GM21737 (cell line): ENCODE measurements around the gene PAK1.
"Not testable (repeated sequence)": the region's sequence is repeated elsewhere in the genome, so short reads cannot be mapped to it uniquely, and the experiment has no call there.

Experiments
- ATAC-seq: cut with Tn5 transposase; IDR thresholded peaks from one replicate; pipeline ENCODE4 v1.9.1; 2021; ENCODE audit warnings: mild to moderate bottlenecking, moderate library complexity; ENCODE audit not compliant: unreplicated experiment

PAK1 gene

GRCh38 chr11:77473801-77474683, at the start of gene PAK1:
TSS of gene PAK1 (minus strand) at chr11:77474094. CDS start at chr11:77392520, 81,574 bp downstream.
- ATAC-seq: peak; percentile 55

GRCh38 chr11:77522215-77522614, 48.3 kb upstream of the PAK1 start:
- no peak for ATAC-seq

GRCh38 chr11:77519847-77520246, 46.0 kb upstream of the PAK1 start:
- ATAC-seq: no peak

GRCh38 chr11:77518471-77518870, 44.6 kb upstream of the PAK1 start:
- no peak for ATAC-seq

- ATAC-seq: no peak
These were observed 43.9 kb upstream of the PAK1 start for GRCh38 chr11:77517753-77518152.

GRCh38 chr11:77517226-77517625, 43.3 kb upstream of the PAK1 start:
- no peak for ATAC-seq

GRCh38 chr11:77515483-77515882, 41.6 kb upstream of the PAK1 start:
- ATAC-seq: no peak

GRCh38 chr11:77515063-77515462, 41.2 kb upstream of the PAK1 start:
- ATAC-seq: no peak

- ATAC-seq: no peak
These were observed 38.2 kb upstream of the PAK1 start for GRCh38 chr11:77512092-77512491.

GRCh38 chr11:77510851-77511250, 37.0 kb upstream of the PAK1 start:
- ATAC-seq: no peak

GRCh38 chr11:77510095-77510494, 36.2 kb upstream of the PAK1 start:
- ATAC-seq: no peak

GRCh38 chr11:77508019-77508418, 34.1 kb upstream of the PAK1 start:
- no peak for ATAC-seq

- ATAC-seq: no peak
These were observed 33.0 kb upstream of the PAK1 start for GRCh38 chr11:77506857-77507256.

GRCh38 chr11:77505956-77506355, 32.1 kb upstream of the PAK1 start:
- ATAC-seq: no peak

GRCh38 chr11:77503006-77503405, 29.1 kb upstream of the PAK1 start:
- no peak for ATAC-seq

GRCh38 chr11:77502346-77502905, 28.5 kb upstream of the PAK1 start:
- ATAC-seq: no peak

- no peak for ATAC-seq
These were observed 27.9 kb upstream of the PAK1 start for GRCh38 chr11:77501758-77502157.

GRCh38 chr11:77497368-77497767, 23.5 kb upstream of the PAK1 start:
- no peak for ATAC-seq

GRCh38 chr11:77495526-77495925, 21.6 kb upstream of the PAK1 start:
- ATAC-seq: no peak

- not testable (repeated sequence) for ATAC-seq
These were observed 16.1 kb upstream of the PAK1 start for GRCh38 chr11:77490035-77490434.

GRCh38 chr11:77487790-77488189, 13.9 kb upstream of the PAK1 start:
- ATAC-seq: no peak

- ATAC-seq: no peak
These were observed 6.0 kb upstream of the PAK1 start for GRCh38 chr11:77479746-77480352.
